GM18526 (cell line): ENCODE measurements around the gene KANSL1.

Experiments
- POLR2A ChIP-seq: IDR thresholded peaks from 3 replicates; pipeline ENCODE4 v1.6.1; 2011; ENCODE audit not compliant: insufficient read length; ENCODE audit errors: extremely low read depth

KANSL1 gene

GRCh38 chr17:45984368-45984767 lies 208.9 kb downstream of the KANSL1 start:
- no peak for TF ChIP-seq POLR2A

GRCh38 chr17:45983614-45984310 lies 209.5 kb downstream of the KANSL1 start:
- no peak for TF ChIP-seq POLR2A

DNA sequence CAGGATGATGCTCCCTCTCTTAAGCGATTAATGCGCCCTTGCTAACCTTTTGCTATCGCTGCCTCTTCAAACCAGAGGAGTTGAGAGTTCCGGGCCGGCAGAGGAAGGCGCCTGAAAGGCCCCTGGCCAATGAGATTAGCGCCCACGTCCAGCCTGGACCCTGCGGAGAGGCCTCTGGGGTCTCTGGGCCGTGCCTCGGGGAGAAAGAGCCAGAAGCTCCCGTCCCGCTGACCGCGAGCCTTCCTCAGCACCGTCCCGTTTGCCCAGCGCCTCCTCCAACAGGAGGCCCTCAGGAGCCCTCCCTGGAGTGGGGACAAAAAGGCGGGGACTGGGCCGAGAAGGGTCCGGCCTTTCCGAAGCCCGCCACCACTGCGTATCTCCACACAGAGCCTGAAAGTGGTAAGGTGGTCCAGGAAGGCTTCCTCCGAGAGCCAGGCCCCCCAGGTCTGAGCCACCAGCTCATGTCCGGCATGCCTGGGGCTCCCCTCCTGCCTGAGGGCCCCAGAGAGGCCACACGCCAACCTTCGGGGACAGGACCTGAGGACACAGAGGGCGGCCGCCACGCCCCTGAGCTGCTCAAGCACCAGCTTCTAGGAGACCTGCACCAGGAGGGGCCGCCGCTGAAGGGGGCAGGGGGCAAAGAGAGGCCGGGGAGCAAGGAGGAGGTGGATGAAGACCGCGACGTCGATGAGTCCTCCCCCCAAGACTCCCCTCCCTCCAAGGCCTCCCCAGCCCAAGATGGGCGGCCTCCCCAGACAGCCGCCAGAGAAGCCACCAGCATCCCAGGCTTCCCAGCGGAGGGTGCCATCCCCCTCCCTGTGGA lies 210.2 kb downstream of the KANSL1 start:
- TF ChIP-seq POLR2A: no peak

- TF ChIP-seq POLR2A: no peak
Observed at GRCh38 chr17:45981306-45981705, 211.9 kb downstream of the KANSL1 start.

DNA sequence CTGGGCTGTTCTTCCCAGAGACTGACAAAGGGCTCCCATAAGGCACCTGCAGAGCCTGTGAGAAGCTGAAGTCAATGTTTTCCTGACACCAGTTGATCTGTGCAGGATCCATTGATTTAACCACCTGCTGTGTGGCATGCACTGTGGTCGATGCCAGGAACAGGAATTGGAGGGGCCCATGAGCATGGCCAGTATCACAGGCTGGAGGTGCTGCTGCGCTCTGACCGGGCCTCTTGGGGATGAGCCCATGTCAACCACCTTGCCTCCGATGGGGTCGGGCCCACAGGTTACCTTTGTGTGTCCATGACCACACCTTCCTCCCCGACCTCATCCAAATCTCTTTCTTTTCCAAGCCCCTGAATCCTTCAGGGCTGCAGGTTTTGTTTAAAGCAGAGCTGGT lies 212.4 kb downstream of the KANSL1 start:
- no peak for TF ChIP-seq POLR2A
